GM19438 (cell line): ENCODE data around the gene NCS1.

Source experiments
- ATAC-seq: cut with Tn5 transposase; IDR thresholded peaks from one replicate; pipeline ENCODE4 v1.9.1; 2021; ENCODE audit warnings: low read depth; ENCODE audit not compliant: unreplicated experiment

NCS1 gene

GRCh38 chr9:130193103-130193502 lies 20.9 kb downstream of the NCS1 start:
- no peak for ATAC-seq

GRCh38 chr9:130193531-130194377 lies 21.6 kb downstream of the NCS1 start:
- ATAC-seq, result no peak

- no peak for ATAC-seq
These were observed 22.3 kb downstream of the NCS1 start for GRCh38 chr9:130194378-130194932.

- no peak for ATAC-seq
These were observed 23.4 kb downstream of the NCS1 start for GRCh38 chr9:130195638-130196037.

GRCh38 chr9:130196643-130197042 lies 24.4 kb downstream of the NCS1 start:
- ATAC-seq, result no peak

- ATAC-seq, result no peak
These were observed 25.2 kb downstream of the NCS1 start for GRCh38 chr9:130197386-130197785.

GRCh38 chr9:130197888-130198287 lies 25.7 kb downstream of the NCS1 start:
- no peak for ATAC-seq

GRCh38 chr9:130198501-130199179 lies 26.4 kb downstream of the NCS1 start:
- ATAC-seq, result no peak

- no peak for ATAC-seq
These were observed 27.4 kb downstream of the NCS1 start for GRCh38 chr9:130199605-130200004.

GRCh38 chr9:130200038-130200849 lies 28.0 kb downstream of the NCS1 start:
- ATAC-seq, result no peak

- ATAC-seq, result no peak
These were observed 29.2 kb downstream of the NCS1 start for GRCh38 chr9:130201399-130201873.

- no peak for ATAC-seq
These were observed 29.8 kb downstream of the NCS1 start for GRCh38 chr9:130201974-130202373.

GRCh38 chr9:130204341-130204740 lies 32.1 kb downstream of the NCS1 start:
- ATAC-seq, result no peak

GRCh38 chr9:130204959-130205358 lies 32.8 kb downstream of the NCS1 start:
- ATAC-seq, result no peak

GRCh38 chr9:130205912-130206311 lies 33.7 kb downstream of the NCS1 start:
- no peak for ATAC-seq

GRCh38 chr9:130206579-130206978 lies 34.4 kb downstream of the NCS1 start:
- ATAC-seq, result no peak

- ATAC-seq, result no peak
These were observed 35.2 kb downstream of the NCS1 start for GRCh38 chr9:130207241-130207992.

- no peak for ATAC-seq
These were observed 36.6 kb downstream of the NCS1 start for GRCh38 chr9:130208600-130209347.

GRCh38 chr9:130209422-130209821 lies 37.2 kb downstream of the NCS1 start:
- no peak for ATAC-seq
